Thoracic aorta (tissue), 2 donors: ENCODE measurements around the gene FAM174C. TPM values are rescaled to one million over a fixed set of nuclear protein-coding genes. Genes with fewer than 3 reads are reported as not detected.

Source experiments
- ATAC-seq: fragments of 150-250 bp; one replicate; pipeline ENCODE4 v1.8.0; 2017; ENCODE audit warnings: low read depth; ENCODE audit not compliant: insufficient number of reproducible peaks, low FRiP score
- DNase-seq: peaks from one replicate; pipeline ENCODE4 v3.0.0-alpha.2; 2020; ENCODE audit warnings: low spot score
- H3K27ac ChIP-seq, 2 donors: fragments of 200-600 bp; sonication (generic); 1 replicate in 1 of 2; 2 replicates in 1 of 2; pipeline ENCODE4 v1.5.1; 2016; ENCODE audit warnings: mild to moderate bottlenecking in 2 of 2, moderate library complexity in 2 of 2
- H3K27me3 ChIP-seq: fragments of 200-600 bp; sonication (generic); replicated peaks from 2 replicates; pipeline ENCODE4 v1.6.0; 2016; ENCODE audit warnings: mild to moderate bottlenecking; ENCODE audit not compliant: insufficient read depth
- H3K36me3 ChIP-seq: fragments of 200-600 bp; sonication (generic); one replicate; pipeline ENCODE4 v1.5.1; 2016
- H3K4me1 ChIP-seq, 2 donors: fragments of 200-600 bp; sonication (generic); 1 replicate in 1 of 2; 2 replicates in 1 of 2; pipeline versions ENCODE4 v1.5.1 to v1.6.0; 2016; ENCODE audit warnings: low read depth in 2 of 2, mild to moderate bottlenecking in 1 of 2; ENCODE audit not compliant: control insufficient read depth in 1 of 2
- H3K4me3 ChIP-seq: fragments of 200-600 bp; sonication (generic); 2 replicates; pipeline ENCODE4 v1.5.1; 2016; ENCODE audit warnings: mild to moderate bottlenecking
- H3K9me3 ChIP-seq: fragments of 200-600 bp; sonication (generic); 2 replicates; pipeline ENCODE4 v1.5.1; 2016
- total RNA-seq, 2 donors: library from RNA; depleted of rRNA; stranded (reverse); fragments of >200 nt; gene quantifications; one replicate each; pipeline versions ENCODE4 v1.1.0 to v1.2.3, GENCODE V29; 2016
- TF ChIP-seq, protein P1 (sequence below): fragments of 200-600 bp; sonication (generic); IDR thresholded peaks from one replicate; pipeline ENCODE4 v1.5.1; 2019; ENCODE audit warnings: antibody characterized with exemption

The FAM174C gene
- total RNA-seq, 2 donors from 2014 or later = 18.8 to 40.8 TPM

GRCh38 chr19:1266916-1267476 lies 8.3 kb upstream of the FAM174C start:
- Histone ChIP-seq H3K27ac (peak overlapping the region; percentile 87 to 95), H3K4me3 (peak overlapping the region; percentile 70), H3K27me3 (no peaks in the 10 kb centered on the region), H3K9me3 (no peaks in the 10 kb centered on the region), H3K4me1 (peaks cover 53 to 77% of the 10 kb centered on the region in 2 donors), H3K36me3 (peaks cover 11% of the 10 kb centered on the region)
- ATAC-seq (no peak), DNase-seq (no peak)
- TF ChIP-seq, protein P1, sequence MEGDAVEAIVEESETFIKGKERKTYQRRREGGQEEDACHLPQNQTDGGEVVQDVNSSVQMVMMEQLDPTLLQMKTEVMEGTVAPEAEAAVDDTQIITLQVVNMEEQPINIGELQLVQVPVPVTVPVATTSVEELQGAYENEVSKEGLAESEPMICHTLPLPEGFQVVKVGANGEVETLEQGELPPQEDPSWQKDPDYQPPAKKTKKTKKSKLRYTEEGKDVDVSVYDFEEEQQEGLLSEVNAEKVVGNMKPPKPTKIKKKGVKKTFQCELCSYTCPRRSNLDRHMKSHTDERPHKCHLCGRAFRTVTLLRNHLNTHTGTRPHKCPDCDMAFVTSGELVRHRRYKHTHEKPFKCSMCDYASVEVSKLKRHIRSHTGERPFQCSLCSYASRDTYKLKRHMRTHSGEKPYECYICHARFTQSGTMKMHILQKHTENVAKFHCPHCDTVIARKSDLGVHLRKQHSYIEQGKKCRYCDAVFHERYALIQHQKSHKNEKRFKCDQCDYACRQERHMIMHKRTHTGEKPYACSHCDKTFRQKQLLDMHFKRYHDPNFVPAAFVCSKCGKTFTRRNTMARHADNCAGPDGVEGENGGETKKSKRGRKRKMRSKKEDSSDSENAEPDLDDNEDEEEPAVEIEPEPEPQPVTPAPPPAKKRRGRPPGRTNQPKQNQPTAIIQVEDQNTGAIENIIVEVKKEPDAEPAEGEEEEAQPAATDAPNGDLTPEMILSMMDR = peak; percentile 99

GRCh38 chr19:1267477-1268225 lies 7.7 kb upstream of the FAM174C start:
- DNase-seq = no peak
- no peak for ATAC-seq
- no peak overlapping the region for H3K27ac ChIP-seq
- peak overlapping the region; percentile 70 for H3K4me3 ChIP-seq
- peaks cover 16% of the 10 kb centered on the region for H3K36me3 ChIP-seq
- peaks cover 49 to 77% of the 10 kb centered on the region in 2 donors for H3K4me1 ChIP-seq
- H3K9me3 ChIP-seq = no peaks in the 10 kb centered on the region
- H3K27me3 ChIP-seq = no peaks in the 10 kb centered on the region
- TF ChIP-seq, protein P1 = no peak

DNA sequence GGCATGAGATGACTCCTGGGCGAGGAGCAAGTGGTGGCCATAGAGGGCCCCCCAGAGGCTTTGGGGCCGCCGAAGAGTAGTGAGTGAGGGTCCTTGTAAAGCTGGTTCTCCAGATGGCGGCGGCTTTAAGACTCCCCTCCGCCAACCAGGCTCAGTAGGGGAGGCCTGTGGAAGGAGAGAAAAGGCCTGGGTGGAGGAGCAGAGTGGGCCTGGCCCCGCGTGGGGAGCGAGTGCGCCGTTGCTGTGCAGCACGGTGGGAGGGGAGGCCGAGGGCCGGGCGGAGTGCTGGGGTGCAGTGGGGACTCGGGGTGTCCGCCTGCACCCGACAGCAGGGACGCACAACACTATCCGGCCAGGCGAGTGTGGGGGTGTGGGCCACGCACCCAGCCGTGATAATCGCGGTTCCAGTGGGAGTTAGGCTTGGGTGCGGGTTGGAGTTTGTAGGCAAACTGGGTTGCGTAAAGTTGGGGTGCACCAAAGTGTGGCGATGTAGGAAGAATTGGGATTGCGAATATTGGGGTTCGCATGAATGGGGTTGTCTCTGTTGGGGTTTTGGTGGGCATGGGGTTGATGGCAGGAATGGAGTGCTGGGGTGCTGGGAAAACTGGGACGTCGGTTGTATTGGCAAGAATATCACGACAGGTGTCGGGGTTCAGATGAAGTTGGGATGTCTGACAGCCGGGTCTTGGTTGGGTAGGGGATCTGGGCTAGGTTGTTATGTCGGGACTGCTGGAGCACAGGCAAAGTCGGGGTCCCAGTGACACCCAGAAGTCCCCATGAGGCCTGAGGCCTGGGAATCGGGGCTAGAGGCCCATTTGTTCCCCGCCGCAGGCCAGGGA lies 6.9 kb upstream of the FAM174C start:
- no peak for ATAC-seq
- Histone ChIP-seq H3K9me3 (no peaks in the 10 kb centered on the region), H3K4me3 (peak overlapping the region; percentile 84), H3K36me3 (peaks cover 23% of the 10 kb centered on the region), H3K27me3 (no peaks in the 10 kb centered on the region), H3K4me1 (peaks cover 52 to 79% of the 10 kb centered on the region in 2 donors), H3K27ac (peak overlapping the region; percentile 52 to 97)
- TF ChIP-seq, protein P1 = no peak
- no peak for DNase-seq

GRCh38 chr19:1269065-1269477 lies 6.3 kb upstream of the FAM174C start, which contains the start of gene CIRBP:
CIRBP (plus strand) TSS chr19:1269332; CDS start chr19:1270934, 1,602 bp downstream.
- ATAC-seq (peak; percentile 40), DNase-seq (peak; percentile 100)
- no peaks in the 10 kb centered on the region for H3K27me3 ChIP-seq
- peak within 1 kb of the TSS; percentile 84 for H3K4me3 ChIP-seq
- H3K27ac ChIP-seq = peak within 1 kb of the TSS; percentile 97 to 99
- peaks cover 29% of the 10 kb centered on the region for H3K36me3 ChIP-seq
- no peaks in the 10 kb centered on the region for H3K9me3 ChIP-seq
- TF ChIP-seq, protein P1 = no peak
- peaks cover 52 to 85% of the 10 kb centered on the region in 2 donors for H3K4me1 ChIP-seq
